ENCODE data around the gene UBE3B.

UBE3B gene

DNA sequence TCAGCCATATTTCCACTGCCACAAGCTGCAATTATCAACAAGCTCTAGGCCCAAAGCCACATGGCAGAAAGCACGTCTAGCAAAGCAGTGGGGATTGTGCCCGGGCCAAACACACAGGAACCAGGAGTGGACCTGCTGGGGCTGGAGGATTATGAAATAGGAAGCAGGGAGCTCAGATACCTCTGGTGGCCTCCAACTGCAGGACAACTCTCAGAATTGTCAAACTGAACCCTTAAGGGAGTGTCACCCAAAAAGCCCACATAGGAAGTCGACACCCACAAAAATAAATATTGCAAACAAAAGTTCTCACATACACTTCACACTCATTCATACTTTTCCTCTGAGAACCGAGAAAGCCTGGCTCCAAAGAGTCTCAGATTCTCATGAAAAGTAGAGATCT is 26.5 kb upstream of the UBE3B start:
- H3K9ac ChIP-seq (ENCODE audit: insufficient read length, low read depth), result no peak overlapping the region
- H3K9me3 ChIP-seq (ENCODE audit: insufficient read depth, low read length), result no peaks in the 10 kb centered on the region
- TF ChIP-seq YY1 (IDR thresholded peaks at IDR 0.05; ENCODE audit: insufficient read depth, insufficient read length), result no peak
- TF ChIP-seq ZNF274 (IDR thresholded peaks at IDR 0.05; ENCODE audit: low read depth, low read length), result no peak
- TF ChIP-seq SUZ12 (IDR thresholded peaks at IDR 0.05; ENCODE audit: extremely low read depth, insufficient read depth, insufficient read length), result no peak
- H3K36me3 ChIP-seq (ENCODE audit: insufficient read depth, insufficient read length, low read length), result peaks cover 95% of the 10 kb centered on the region
- H3K27me3 ChIP-seq (ENCODE audit: insufficient read depth, insufficient read length), result no peaks in the 10 kb centered on the region
- DNase-seq (ENCODE audit: low read depth, low spot score), result no peak
- no peak overlapping the region for H3K4me3 ChIP-seq (ENCODE audit: insufficient read length, low read depth)
- H3K4me1 ChIP-seq (ENCODE audit: insufficient read depth, insufficient read length), result no peaks in the 10 kb centered on the region

DNA sequence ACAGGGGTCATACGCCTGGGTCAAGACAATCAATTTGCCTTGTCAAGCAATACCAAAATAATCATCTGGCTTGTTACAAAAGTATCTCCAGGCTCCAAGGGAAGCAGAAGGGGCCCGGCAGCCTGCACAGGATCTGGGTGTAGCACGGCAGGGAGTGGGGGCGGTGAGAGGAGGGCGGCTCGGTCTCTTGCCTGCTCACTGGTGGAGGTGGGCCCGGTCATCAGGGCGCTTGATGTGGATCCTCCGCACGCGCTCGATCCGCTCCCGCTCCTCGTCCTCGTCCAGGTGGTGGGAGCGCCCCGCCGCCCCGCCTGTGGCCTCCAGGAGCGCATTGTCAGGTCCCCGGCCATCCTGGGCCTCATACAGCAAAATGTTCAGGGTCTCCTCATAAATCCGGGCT is 26.0 kb upstream of the UBE3B start:
- no peaks in the 10 kb centered on the region for H3K9me3 ChIP-seq (ENCODE audit: insufficient read depth, low read length)
- H3K27me3 ChIP-seq (ENCODE audit: insufficient read depth, insufficient read length), result no peaks in the 10 kb centered on the region
- no peaks in the 10 kb centered on the region for H3K4me1 ChIP-seq (ENCODE audit: insufficient read depth, insufficient read length)
- no peak overlapping the region for H3K9ac ChIP-seq (ENCODE audit: insufficient read length, low read depth)
- TF ChIP-seq SUZ12 (IDR thresholded peaks at IDR 0.05; ENCODE audit: extremely low read depth, insufficient read depth, insufficient read length) (no peak), ZNF274 (IDR thresholded peaks at IDR 0.05; ENCODE audit: low read depth, low read length) (no peak), YY1 (IDR thresholded peaks at IDR 0.05; ENCODE audit: insufficient read depth, insufficient read length) (no peak)
- no peak overlapping the region for H3K4me3 ChIP-seq (ENCODE audit: insufficient read length, low read depth)
- H3K36me3 ChIP-seq (ENCODE audit: insufficient read depth, insufficient read length, low read length), result peaks cover 97% of the 10 kb centered on the region
- no peak for DNase-seq (ENCODE audit: low read depth, low spot score)

DNA sequence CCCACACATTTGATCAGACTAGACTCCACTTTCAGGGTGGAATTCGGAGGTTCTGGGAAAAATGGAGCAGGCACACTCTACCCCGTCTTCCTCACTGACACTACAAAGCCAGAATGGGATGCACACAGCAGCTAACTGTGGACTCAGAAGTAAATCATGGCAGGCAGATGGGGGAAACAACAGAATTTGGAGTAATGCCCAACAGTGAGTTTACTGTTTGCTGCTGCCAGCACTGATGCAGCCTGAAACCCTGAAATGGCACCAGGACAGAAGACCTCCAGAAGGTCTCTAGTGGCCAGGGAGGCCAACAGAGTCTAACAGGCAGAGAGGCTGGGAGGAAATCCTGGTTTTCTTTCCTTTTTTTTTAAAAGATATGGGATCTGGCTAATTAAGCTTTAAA is 24.9 kb upstream of the UBE3B start:
- no peaks in the 10 kb centered on the region for H3K27me3 ChIP-seq (ENCODE audit: insufficient read depth, insufficient read length)
- DNase-seq (ENCODE audit: low read depth, low spot score), result no peak
- H3K4me3 ChIP-seq (ENCODE audit: insufficient read length, low read depth), result no peak overlapping the region
- H3K4me1 ChIP-seq (ENCODE audit: insufficient read depth, insufficient read length), result no peaks in the 10 kb centered on the region
- TF ChIP-seq YY1 (IDR thresholded peaks at IDR 0.05; ENCODE audit: insufficient read depth, insufficient read length) (no peak), ZNF274 (IDR thresholded peaks at IDR 0.05; ENCODE audit: low read depth, low read length) (no peak), SUZ12 (IDR thresholded peaks at IDR 0.05; ENCODE audit: extremely low read depth, insufficient read depth, insufficient read length) (no peak)
- peaks cover 97% of the 10 kb centered on the region for H3K36me3 ChIP-seq (ENCODE audit: insufficient read depth, insufficient read length, low read length)
- H3K9me3 ChIP-seq (ENCODE audit: insufficient read depth, low read length), result no peaks in the 10 kb centered on the region
- no peak overlapping the region for H3K9ac ChIP-seq (ENCODE audit: insufficient read length, low read depth)

DNA sequence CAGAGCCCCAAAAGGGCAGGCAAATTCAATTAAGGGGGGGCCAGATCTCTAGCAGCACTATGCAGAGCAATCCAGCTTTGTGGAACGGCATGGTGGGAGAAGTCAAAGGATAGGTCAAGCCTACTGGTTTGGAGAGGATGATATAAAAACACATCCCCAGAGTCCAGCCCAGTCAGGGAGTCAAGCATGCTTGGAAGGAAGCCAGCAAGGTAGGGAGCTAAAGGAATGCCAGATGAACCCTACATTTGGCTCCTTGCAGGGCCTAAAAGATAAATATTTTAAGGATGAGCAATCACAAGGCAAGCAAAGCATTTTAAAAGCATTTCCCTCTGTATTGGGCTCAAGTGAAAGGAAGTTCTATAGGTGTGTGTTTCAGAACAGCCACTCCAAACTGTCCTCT is 21.7 kb upstream of the UBE3B start:
- DNase-seq (ENCODE audit: low read depth, low spot score), result no peak
- Histone ChIP-seq H3K4me3 (ENCODE audit: insufficient read length, low read depth) (no peak overlapping the region), H3K36me3 (ENCODE audit: insufficient read depth, insufficient read length, low read length) (peaks cover 88% of the 10 kb centered on the region), H3K4me1 (ENCODE audit: insufficient read depth, insufficient read length) (peaks cover 16% of the 10 kb centered on the region), H3K9ac (ENCODE audit: insufficient read length, low read depth) (no peak overlapping the region), H3K9me3 (ENCODE audit: insufficient read depth, low read length) (no peaks in the 10 kb centered on the region), H3K27me3 (ENCODE audit: insufficient read depth, insufficient read length) (no peaks in the 10 kb centered on the region)
- TF ChIP-seq ZNF274 (IDR thresholded peaks at IDR 0.05; ENCODE audit: low read depth, low read length) (no peak), YY1 (IDR thresholded peaks at IDR 0.05; ENCODE audit: insufficient read depth, insufficient read length) (no peak), SUZ12 (IDR thresholded peaks at IDR 0.05; ENCODE audit: extremely low read depth, insufficient read depth, insufficient read length) (no peak)

DNA sequence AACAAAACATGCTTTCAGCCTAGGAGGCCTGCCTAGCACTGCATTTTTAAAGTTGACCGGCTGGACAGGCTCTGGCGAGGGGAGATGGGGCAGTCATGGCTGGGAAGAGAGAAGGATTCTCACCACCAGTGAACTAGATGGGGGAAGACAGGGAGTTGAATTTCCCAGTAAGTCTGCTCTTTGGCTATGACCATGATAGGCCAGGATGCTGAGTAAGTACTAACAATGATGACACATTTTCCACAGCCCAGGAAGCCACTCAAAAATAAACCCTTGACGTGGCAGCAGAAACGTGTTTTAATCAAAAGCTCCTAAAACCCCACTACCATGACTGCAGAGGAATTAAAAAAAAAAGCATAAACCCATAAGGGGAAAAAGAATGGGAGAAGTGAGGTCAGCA is 19.3 kb upstream of the UBE3B start:
- Histone ChIP-seq H3K9ac (ENCODE audit: insufficient read length, low read depth) (peak overlapping the region; percentile 65), H3K4me3 (ENCODE audit: insufficient read length, low read depth) (peak overlapping the region; percentile 3), H3K36me3 (ENCODE audit: insufficient read depth, insufficient read length, low read length) (peaks cover 70% of the 10 kb centered on the region)

DNA sequence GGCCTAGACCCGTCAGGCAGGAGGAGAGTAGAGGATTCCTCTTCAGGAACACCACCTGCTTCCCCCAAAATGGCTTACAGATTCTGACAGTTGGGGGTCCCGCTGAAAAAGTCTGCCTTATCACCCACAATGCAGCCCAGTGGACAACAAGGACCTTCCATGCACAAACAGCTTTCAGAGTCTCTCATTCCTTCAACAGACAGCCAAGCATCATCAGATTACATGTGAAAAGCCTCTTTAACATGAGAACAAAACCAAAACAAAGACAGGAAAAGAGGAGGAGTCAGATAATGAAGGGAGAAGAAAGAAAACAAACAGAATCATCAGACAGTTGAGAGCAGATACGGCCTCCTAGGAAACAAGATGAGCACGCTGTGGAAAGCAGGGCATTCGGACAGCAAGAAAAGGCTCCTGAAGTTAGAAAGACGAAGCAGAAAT is 18.6 kb upstream of the UBE3B start:
- peak; percentile 91 for DNase-seq (ENCODE audit: low read depth, low spot score)
- Histone ChIP-seq H3K9me3 (ENCODE audit: insufficient read depth, low read length) (no peaks in the 10 kb centered on the region), H3K27me3 (ENCODE audit: insufficient read depth, insufficient read length) (no peaks in the 10 kb centered on the region), H3K36me3 (ENCODE audit: insufficient read depth, insufficient read length, low read length) (peaks cover 63% of the 10 kb centered on the region), H3K9ac (ENCODE audit: insufficient read length, low read depth) (peak overlapping the region; percentile 65), H3K4me3 (ENCODE audit: insufficient read length, low read depth) (no peak overlapping the region), H3K4me1 (ENCODE audit: insufficient read depth, insufficient read length) (peaks cover 31% of the 10 kb centered on the region)
- no peak for TF ChIP-seq ZNF274 (IDR thresholded peaks at IDR 0.05; ENCODE audit: low read depth, low read length)
- no peak for TF ChIP-seq SUZ12 (IDR thresholded peaks at IDR 0.05; ENCODE audit: extremely low read depth, insufficient read depth, insufficient read length)
- TF ChIP-seq YY1 (IDR thresholded peaks at IDR 0.05; ENCODE audit: insufficient read depth, insufficient read length), result no peak

More for the DNA sequence above, 19.3 kb upstream of the UBE3B start:
- no peak for TF ChIP-seq SUZ12 (IDR thresholded peaks at IDR 0.05; ENCODE audit: extremely low read depth, insufficient read depth, insufficient read length)
- no peak for TF ChIP-seq YY1 (IDR thresholded peaks at IDR 0.05; ENCODE audit: insufficient read depth, insufficient read length)
- TF ChIP-seq ZNF274 (IDR thresholded peaks at IDR 0.05; ENCODE audit: low read depth, low read length), result no peak
- DNase-seq (ENCODE audit: low read depth, low spot score), result no peak
- Histone ChIP-seq H3K9me3 (ENCODE audit: insufficient read depth, low read length) (no peaks in the 10 kb centered on the region), H3K27me3 (ENCODE audit: insufficient read depth, insufficient read length) (no peaks in the 10 kb centered on the region), H3K4me1 (ENCODE audit: insufficient read depth, insufficient read length) (peaks cover 29% of the 10 kb centered on the region)

DNA sequence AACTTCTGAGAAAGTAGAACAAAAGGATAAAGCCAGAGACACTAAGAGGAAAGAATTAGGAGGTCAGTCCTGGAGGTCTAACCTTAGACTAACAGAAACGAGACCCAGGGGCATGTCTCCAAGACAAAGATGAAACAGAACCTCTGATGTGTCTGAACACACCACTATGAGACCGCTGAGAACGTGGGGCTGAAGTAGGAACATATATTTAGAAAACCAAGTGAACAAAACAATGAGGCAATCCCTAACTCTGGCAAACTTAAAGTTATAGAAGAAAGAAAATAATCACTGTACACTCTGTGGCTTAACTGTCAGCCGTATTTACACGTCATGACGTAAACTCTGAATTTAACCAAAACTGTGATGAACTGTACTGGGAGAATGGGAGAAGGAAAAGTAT is 18.2 kb upstream of the UBE3B start:
- Histone ChIP-seq H3K27me3 (ENCODE audit: insufficient read depth, insufficient read length) (no peaks in the 10 kb centered on the region), H3K4me3 (ENCODE audit: insufficient read length, low read depth) (no peak overlapping the region), H3K36me3 (ENCODE audit: insufficient read depth, insufficient read length, low read length) (peaks cover 59% of the 10 kb centered on the region), H3K4me1 (ENCODE audit: insufficient read depth, insufficient read length) (peaks cover 34% of the 10 kb centered on the region), H3K9ac (ENCODE audit: insufficient read length, low read depth) (peak overlapping the region; percentile 45), H3K9me3 (ENCODE audit: insufficient read depth, low read length) (no peaks in the 10 kb centered on the region)
- TF ChIP-seq ZNF274 (IDR thresholded peaks at IDR 0.05; ENCODE audit: low read depth, low read length) (no peak), YY1 (IDR thresholded peaks at IDR 0.05; ENCODE audit: insufficient read depth, insufficient read length) (no peak), SUZ12 (IDR thresholded peaks at IDR 0.05; ENCODE audit: extremely low read depth, insufficient read depth, insufficient read length) (no peak)
- DNase-seq (ENCODE audit: low read depth, low spot score), result no peak

All from NT2/D1 (cell line).